GM23338 (cell line): ENCODE measurements around the gene HK1. TPM values are rescaled to one million over a fixed set of nuclear protein-coding genes. Genes with fewer than 3 reads are reported as not detected.

Source experiments
- ATAC-seq: fragments of 200-7000 bp; cut with Tn5 transposase; 3 replicates; pipeline ENCODE4 v1.9.1; 2020
- DNase-seq: peaks from one replicate; pipeline ENCODE4 v3.0.0-alpha.2; 2015; ENCODE audit warnings: low spot score
- H2AFZ ChIP-seq: fragments of 200-600 bp; sonication (generic); 2 replicates; pipeline ENCODE4 v1.8.0; 2016; ENCODE audit warnings: antibody characterized with exemption, mild to moderate bottlenecking, moderate library complexity
- H3F3A ChIP-seq: fragments of 200-600 bp; sonication (generic); replicated peaks from 2 replicates; pipeline ENCODE4 v1.8.0; 2017; ENCODE audit warnings: antibody characterized with exemption, mixed run types, low read depth
- H3K27ac ChIP-seq: fragments of 200-600 bp; sonication (generic); 2 replicates; pipeline ENCODE4 v1.6.1; 2016; ENCODE audit warnings: low read depth
- H3K27me3 ChIP-seq: fragments of 200-600 bp; sonication (generic); 2 replicates; pipeline ENCODE4 v1.8.0; 2016; ENCODE audit warnings: mild to moderate bottlenecking, mixed run types, moderate library complexity; ENCODE audit not compliant: insufficient read depth
- H3K36me3 ChIP-seq: fragments of 200-600 bp; sonication (generic); 2 replicates; pipeline ENCODE4 v1.8.0; 2016; ENCODE audit warnings: mild to moderate bottlenecking; ENCODE audit not compliant: insufficient read depth
- H3K4me1 ChIP-seq: fragments of 200-600 bp; sonication (generic); 2 replicates; pipeline ENCODE4 v1.8.0; 2016; ENCODE audit warnings: mild to moderate bottlenecking, moderate library complexity; ENCODE audit not compliant: insufficient read depth
- H3K4me2 ChIP-seq: fragments of 200-600 bp; sonication (generic); 2 replicates; pipeline ENCODE4 v1.7.1; 2017; ENCODE audit warnings: mixed run types
- H3K4me3 ChIP-seq: fragments of 200-600 bp; sonication (generic); 2 replicates; pipeline ENCODE4 v1.6.1; 2016; ENCODE audit warnings: mixed run types
- H3K79me2 ChIP-seq: fragments of 200-600 bp; sonication (generic); replicated peaks from 2 replicates; pipeline ENCODE4 v1.8.0; 2017; ENCODE audit warnings: mild to moderate bottlenecking; ENCODE audit not compliant: insufficient read depth
- H3K9me2 ChIP-seq: fragments of 200-600 bp; sonication (generic); 2 replicates; pipeline ENCODE4 v1.8.0; 2017; ENCODE audit not compliant: insufficient read depth
- H4K20me1 ChIP-seq: fragments of 200-600 bp; sonication (generic); replicated peaks from 2 replicates; pipeline ENCODE4 v1.8.0; 2017; ENCODE audit warnings: mild to moderate bottlenecking; ENCODE audit not compliant: insufficient read depth
- H3K27ac Mint-ChIP-seq: 2 replicates; pipeline ENCODE4 v1.8.0; 2020; ENCODE audit warnings: inconsistent platforms, mild to moderate bottlenecking, moderate library complexity, mixed read lengths
- H3K27me3 Mint-ChIP-seq: 3 replicates; pipeline ENCODE4 v1.8.0; 2022; ENCODE audit warnings: low read depth, mild to moderate bottlenecking, moderate library complexity, mixed read lengths, inconsistent platforms; ENCODE audit not compliant: insufficient read depth, poor library complexity
- H3K36me3 Mint-ChIP-seq: 3 replicates; pipeline ENCODE4 v1.8.0; 2021; ENCODE audit warnings: low read depth, mild to moderate bottlenecking, inconsistent platforms, moderate library complexity, mixed read lengths
- H3K4me1 Mint-ChIP-seq: 3 replicates; pipeline ENCODE4 v1.8.0; 2020; ENCODE audit warnings: mild to moderate bottlenecking, inconsistent platforms, mixed read lengths
- H3K4me3 Mint-ChIP-seq: 3 replicates; pipeline ENCODE4 v1.8.0; 2021; ENCODE audit warnings: moderate library complexity, mild to moderate bottlenecking, inconsistent platforms, mixed read lengths
- H3K9me3 Mint-ChIP-seq: 3 replicates; pipeline ENCODE4 v1.8.0; 2020; ENCODE audit warnings: moderate library complexity, mild to moderate bottlenecking, inconsistent platforms, mixed read lengths
- CREB1 ChIP-seq: fragments of 250-450 bp; sonication (Bioruptor Pico); IDR thresholded peaks from 2 replicates; pipeline ENCODE4 v1.5.0; 2020; ENCODE audit warnings: low read depth, mild to moderate bottlenecking, moderate library complexity
- EZH2phosphoT487 ChIP-seq: fragments of 200-600 bp; sonication (generic); IDR thresholded peaks from one replicate; pipeline ENCODE4 v1.8.1; 2018; ENCODE audit warnings: antibody characterized with exemption; ENCODE audit not compliant: unreplicated experiment
- JUNB ChIP-seq: IDR thresholded peaks from one replicate; pipeline ENCODE4 v1.6.1; 2016; ENCODE audit warnings: antibody characterized with exemption; ENCODE audit not compliant: unreplicated experiment
- POLR2AphosphoS5 ChIP-seq: IDR thresholded peaks from 2 replicates; pipeline ENCODE4 v1.6.1; 2016; ENCODE audit warnings: antibody characterized with exemption, low read depth
- REST ChIP-seq: IDR thresholded peaks from one replicate; pipeline ENCODE4 v1.6.1; 2018; ENCODE audit warnings: antibody characterized with exemption; ENCODE audit not compliant: unreplicated experiment
- ZNF114 ChIP-seq: fragments of 250-450 bp; sonication (Bioruptor Pico); IDR thresholded peaks from 2 replicates; pipeline ENCODE4 v1.5.0; 2020; ENCODE audit warnings: mild to moderate bottlenecking, moderate library complexity
- polyA plus RNA-seq: library from polyadenylated mRNA; unstranded; fragments of >200 nt; fragmentation: Nextera tagmentation; extraction: Ambion mirVana; gene quantifications from 2 replicates; pipeline ENCODE4 v1.2.1, GENCODE V29; 2016
- total RNA-seq: library from RNA; depleted of rRNA; stranded (reverse); fragments of >200 nt; shearing (Covaris generic); gene quantifications from 2 replicates; pipeline ENCODE4 v1.2.3, GENCODE V29; 2014
- TF ChIP-seq, protein P1 (sequence below): fragments of 250-450 bp; sonication (Bioruptor Pico); IDR thresholded peaks from 2 replicates; pipeline ENCODE4 v1.5.0; 2020; ENCODE audit warnings: mild to moderate bottlenecking, moderate library complexity
- TF ChIP-seq, protein P2 (sequence below), 2 experiments: fragments of 200-600 bp in 1 of 2; sonication (generic) in 1 of 2; conservative IDR thresholded peaks; 2 replicates each; pipeline versions ENCODE4 v1.5.1 to v1.6.1; 2016 to 2017; ENCODE audit warnings: antibody characterized with exemption in 2 of 2, low read depth in 2 of 2, mild to moderate bottlenecking in 2 of 2, moderate library complexity in 1 of 2

Gene HK1
- total and polyA plus RNA-seq, 2 experiments from 2014 or later: 76.6 to 229 TPM

GRCh38 chr10:69434926-69435325 is 156.6 kb downstream of the HK1 start:
- Mint-ChIP-seq H3K27ac (no peak overlapping the region), H3K4me3 (no peak overlapping the region), H3K27me3 (peaks cover 12% of the 10 kb centered on the region), H3K36me3 (no peaks in the 10 kb centered on the region; the same call in 1 of the 3 replicates), H3K9me3 (peaks cover 7% of the 10 kb centered on the region), H3K4me1 (peaks cover 9% of the 10 kb centered on the region)
- Histone ChIP-seq H3K9me2 (no peaks in the 10 kb centered on the region), H3K27ac (no peak overlapping the region), H3K4me2 (no peak overlapping the region), H3K4me1 (peaks cover 5% of the 10 kb centered on the region), H3F3A (no peaks in the 10 kb centered on the region), H3K27me3 (no peaks in the 10 kb centered on the region), H3K4me3 (no peak overlapping the region), H2AFZ (no peak overlapping the region), H4K20me1 (no peaks in the 10 kb centered on the region), H3K79me2 (no peaks in the 10 kb centered on the region), H3K36me3 (no peaks in the 10 kb centered on the region)
- ATAC-seq (no peak), DNase-seq (no peak)
- TF ChIP-seq REST (no peak), JUNB (no peak), ZNF114 (CRISPR knock-in tag) (no peak), POLR2AphosphoS5 (no peak), EZH2phosphoT487 (no peak), CREB1 (no peak)
- TF ChIP-seq, protein P1, sequence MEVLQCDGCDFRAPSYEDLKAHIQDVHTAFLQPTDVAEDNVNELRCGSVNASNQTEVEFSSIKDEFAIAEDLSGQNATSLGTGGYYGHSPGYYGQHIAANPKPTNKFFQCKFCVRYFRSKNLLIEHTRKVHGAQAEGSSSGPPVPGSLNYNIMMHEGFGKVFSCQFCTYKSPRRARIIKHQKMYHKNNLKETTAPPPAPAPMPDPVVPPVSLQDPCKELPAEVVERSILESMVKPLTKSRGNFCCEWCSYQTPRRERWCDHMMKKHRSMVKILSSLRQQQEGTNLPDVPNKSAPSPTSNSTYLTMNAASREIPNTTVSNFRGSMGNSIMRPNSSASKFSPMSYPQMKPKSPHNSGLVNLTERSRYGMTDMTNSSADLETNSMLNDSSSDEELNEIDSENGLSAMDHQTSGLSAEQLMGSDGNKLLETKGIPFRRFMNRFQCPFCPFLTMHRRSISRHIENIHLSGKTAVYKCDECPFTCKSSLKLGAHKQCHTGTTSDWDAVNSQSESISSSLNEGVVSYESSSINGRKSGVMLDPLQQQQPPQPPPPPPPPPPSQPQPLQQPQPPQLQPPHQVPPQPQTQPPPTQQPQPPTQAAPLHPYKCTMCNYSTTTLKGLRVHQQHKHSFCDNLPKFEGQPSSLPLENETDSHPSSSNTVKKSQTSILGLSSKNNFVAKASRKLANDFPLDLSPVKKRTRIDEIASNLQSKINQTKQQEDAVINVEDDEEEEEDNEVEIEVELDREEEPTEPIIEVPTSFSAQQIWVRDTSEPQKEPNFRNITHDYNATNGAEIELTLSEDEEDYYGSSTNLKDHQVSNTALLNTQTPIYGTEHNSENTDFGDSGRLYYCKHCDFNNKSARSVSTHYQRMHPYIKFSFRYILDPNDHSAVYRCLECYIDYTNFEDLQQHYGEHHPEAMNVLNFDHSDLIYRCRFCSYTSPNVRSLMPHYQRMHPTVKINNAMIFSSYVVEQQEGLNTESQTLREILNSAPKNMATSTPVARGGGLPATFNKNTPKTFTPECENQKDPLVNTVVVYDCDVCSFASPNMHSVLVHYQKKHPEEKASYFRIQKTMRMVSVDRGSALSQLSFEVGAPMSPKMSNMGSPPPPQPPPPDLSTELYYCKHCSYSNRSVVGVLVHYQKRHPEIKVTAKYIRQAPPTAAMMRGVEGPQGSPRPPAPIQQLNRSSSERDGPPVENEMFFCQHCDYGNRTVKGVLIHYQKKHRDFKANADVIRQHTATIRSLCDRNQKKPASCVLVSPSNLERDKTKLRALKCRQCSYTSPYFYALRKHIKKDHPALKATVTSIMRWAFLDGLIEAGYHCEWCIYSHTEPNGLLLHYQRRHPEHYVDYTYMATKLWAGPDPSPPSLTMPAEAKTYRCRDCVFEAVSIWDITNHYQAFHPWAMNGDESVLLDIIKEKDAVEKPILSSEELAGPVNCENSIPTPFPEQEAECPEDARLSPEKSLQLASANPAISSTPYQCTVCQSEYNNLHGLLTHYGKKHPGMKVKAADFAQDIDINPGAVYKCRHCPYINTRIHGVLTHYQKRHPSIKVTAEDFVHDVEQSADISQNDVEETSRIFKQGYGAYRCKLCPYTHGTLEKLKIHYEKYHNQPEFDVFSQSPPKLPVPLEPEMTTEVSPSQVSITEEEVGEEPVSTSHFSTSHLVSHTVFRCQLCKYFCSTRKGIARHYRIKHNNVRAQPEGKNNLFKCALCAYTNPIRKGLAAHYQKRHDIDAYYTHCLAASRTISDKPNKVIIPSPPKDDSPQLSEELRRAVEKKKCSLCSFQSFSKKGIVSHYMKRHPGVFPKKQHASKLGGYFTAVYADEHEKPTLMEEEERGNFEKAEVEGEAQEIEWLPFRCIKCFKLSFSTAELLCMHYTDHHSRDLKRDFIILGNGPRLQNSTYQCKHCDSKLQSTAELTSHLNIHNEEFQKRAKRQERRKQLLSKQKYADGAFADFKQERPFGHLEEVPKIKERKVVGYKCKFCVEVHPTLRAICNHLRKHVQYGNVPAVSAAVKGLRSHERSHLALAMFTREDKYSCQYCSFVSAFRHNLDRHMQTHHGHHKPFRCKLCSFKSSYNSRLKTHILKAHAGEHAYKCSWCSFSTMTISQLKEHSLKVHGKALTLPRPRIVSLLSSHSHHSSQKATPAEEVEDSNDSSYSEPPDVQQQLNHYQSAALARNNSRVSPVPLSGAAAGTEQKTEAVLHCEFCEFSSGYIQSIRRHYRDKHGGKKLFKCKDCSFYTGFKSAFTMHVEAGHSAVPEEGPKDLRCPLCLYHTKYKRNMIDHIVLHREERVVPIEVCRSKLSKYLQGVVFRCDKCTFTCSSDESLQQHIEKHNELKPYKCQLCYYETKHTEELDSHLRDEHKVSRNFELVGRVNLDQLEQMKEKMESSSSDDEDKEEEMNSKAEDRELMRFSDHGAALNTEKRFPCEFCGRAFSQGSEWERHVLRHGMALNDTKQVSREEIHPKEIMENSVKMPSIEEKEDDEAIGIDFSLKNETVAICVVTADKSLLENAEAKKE (CRISPR knock-in tag): no peak
- TF ChIP-seq, protein P2, sequence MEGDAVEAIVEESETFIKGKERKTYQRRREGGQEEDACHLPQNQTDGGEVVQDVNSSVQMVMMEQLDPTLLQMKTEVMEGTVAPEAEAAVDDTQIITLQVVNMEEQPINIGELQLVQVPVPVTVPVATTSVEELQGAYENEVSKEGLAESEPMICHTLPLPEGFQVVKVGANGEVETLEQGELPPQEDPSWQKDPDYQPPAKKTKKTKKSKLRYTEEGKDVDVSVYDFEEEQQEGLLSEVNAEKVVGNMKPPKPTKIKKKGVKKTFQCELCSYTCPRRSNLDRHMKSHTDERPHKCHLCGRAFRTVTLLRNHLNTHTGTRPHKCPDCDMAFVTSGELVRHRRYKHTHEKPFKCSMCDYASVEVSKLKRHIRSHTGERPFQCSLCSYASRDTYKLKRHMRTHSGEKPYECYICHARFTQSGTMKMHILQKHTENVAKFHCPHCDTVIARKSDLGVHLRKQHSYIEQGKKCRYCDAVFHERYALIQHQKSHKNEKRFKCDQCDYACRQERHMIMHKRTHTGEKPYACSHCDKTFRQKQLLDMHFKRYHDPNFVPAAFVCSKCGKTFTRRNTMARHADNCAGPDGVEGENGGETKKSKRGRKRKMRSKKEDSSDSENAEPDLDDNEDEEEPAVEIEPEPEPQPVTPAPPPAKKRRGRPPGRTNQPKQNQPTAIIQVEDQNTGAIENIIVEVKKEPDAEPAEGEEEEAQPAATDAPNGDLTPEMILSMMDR (conservative IDR thresholded peaks at IDR 0.05; ENCODE audit: low read depth in 2 of 2): no peak
